Omental fat pad (tissue), 4 donors: ENCODE results near the gene UBR1. TPM values are rescaled to one million over a fixed set of nuclear protein-coding genes. Genes with fewer than 3 reads are reported as not detected.
"Not testable (repeated sequence)": the region's sequence is repeated elsewhere in the genome, so short reads cannot be mapped to it uniquely, and the experiment has no call there.

Source experiments
- ATAC-seq: fragments of 150-250 bp; one replicate; pipeline ENCODE4 v1.9.1; 2016; ENCODE audit warnings: mild to moderate bottlenecking, moderate library complexity; ENCODE audit not compliant: low FRiP score
- DNase-seq: peaks from one replicate; pipeline ENCODE4 v3.0.0-alpha.2; 2019; ENCODE audit warnings: low spot score
- CTCF ChIP-seq, 3 donors: fragments of 450-650 bp; IDR thresholded peaks; one replicate each; pipeline ENCODE4 v1.5.1; 2016 to 2017; ENCODE audit warnings: antibody characterized with exemption in 3 of 3, mild to moderate bottlenecking in 3 of 3, moderate library complexity in 2 of 3
- total RNA-seq, 4 donors: library from RNA; depleted of rRNA; stranded (reverse); fragments of >200 nt; gene quantifications; one replicate each; pipeline ENCODE4 v1.1.0, GENCODE V29; 2016

UBR1 gene
- total RNA-seq, 4 donors from 2014 or later, result 37.3 to 45.7 (median 43.5) TPM

DNA sequence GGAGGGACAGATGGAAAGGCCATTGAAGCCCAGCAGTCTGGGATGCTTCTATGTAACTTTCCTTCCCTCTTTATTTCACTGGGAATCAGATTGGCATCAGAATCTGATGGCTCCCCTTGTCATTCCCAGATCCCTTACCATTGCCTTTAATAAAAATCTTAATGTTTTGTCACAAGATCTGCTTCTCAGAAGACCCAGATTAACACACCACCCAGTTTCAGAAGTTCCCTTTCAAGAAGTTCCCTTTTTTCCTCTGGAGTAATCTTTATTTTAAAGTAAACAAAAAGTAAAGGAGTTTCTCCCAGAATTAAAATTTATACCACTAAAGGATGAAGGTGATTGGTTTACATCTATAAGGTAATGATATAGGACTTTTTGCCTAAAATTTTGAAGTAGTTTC, 76.4 kb downstream of the UBR1 start:
- ATAC-seq (no peak), DNase-seq (no peak)
- TF ChIP-seq CTCF (IDR thresholded peaks at IDR 0.05), result no peak

- DNase-seq (no peak), ATAC-seq (no peak)
- no peak for TF ChIP-seq CTCF (IDR thresholded peaks at IDR 0.05)
Measured at GRCh38 chr15:43025150-43025549, 80.7 kb downstream of the UBR1 start.

- not testable (repeated sequence) for ATAC-seq, DNase-seq
Measured at GRCh38 chr15:43014671-43015070, 91.2 kb downstream of the UBR1 start.

- no peak for TF ChIP-seq CTCF (IDR thresholded peaks at IDR 0.05)
- DNase-seq (no peak), ATAC-seq (no peak)
Measured at GRCh38 chr15:43009206-43009605, 96.6 kb downstream of the UBR1 start.

DNA sequence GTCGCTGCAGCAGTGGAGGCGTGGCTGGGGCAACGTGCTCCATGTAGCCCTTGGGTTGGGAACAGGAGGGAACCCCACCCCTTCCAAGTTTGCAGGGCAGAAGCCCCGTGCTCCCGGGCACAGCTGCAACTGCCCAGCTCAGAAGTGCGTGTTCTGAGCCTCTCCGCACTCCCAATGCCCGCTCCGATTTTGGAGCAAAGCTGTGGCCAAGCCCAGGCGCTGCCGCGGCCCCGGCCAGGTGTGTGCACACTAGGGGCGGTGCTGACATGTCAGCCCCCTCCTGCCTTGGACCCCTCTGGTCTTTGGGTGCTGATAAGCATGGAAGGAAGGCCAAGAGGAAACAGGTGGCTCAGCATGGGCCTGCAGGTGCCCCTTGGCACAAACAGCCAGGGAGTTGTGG, 97.7 kb downstream of the UBR1 start:
- no peak for DNase-seq
- no peak for TF ChIP-seq CTCF (IDR thresholded peaks at IDR 0.05)
- no peak for ATAC-seq

- ATAC-seq, result no peak
- TF ChIP-seq CTCF (IDR thresholded peaks at IDR 0.05), result no peak
- DNase-seq, result no peak
Measured at GRCh38 chr15:43007551-43007950, 98.3 kb downstream of the UBR1 start.

DNA sequence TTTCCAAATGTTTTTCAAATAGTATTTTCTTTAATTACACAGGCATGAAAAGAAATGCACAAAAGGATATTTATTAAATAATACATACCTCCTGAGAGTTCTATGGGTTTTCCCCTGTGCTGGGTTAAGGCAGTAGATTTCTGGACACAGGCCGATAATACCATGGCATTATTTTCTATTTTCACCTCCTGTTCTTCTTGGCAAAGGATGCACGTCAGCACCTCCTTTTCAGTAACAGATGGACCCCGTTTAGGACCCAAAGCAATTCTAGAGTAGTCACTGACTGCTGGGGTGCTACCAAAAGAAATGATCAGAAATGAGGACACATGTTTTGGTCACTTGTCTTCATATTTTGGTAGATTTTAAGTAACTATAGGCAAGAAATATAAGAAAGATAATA, 98.8 kb downstream of the UBR1 start:
- no peak for TF ChIP-seq CTCF (IDR thresholded peaks at IDR 0.05)
- DNase-seq, result no peak
- ATAC-seq, result no peak

DNA sequence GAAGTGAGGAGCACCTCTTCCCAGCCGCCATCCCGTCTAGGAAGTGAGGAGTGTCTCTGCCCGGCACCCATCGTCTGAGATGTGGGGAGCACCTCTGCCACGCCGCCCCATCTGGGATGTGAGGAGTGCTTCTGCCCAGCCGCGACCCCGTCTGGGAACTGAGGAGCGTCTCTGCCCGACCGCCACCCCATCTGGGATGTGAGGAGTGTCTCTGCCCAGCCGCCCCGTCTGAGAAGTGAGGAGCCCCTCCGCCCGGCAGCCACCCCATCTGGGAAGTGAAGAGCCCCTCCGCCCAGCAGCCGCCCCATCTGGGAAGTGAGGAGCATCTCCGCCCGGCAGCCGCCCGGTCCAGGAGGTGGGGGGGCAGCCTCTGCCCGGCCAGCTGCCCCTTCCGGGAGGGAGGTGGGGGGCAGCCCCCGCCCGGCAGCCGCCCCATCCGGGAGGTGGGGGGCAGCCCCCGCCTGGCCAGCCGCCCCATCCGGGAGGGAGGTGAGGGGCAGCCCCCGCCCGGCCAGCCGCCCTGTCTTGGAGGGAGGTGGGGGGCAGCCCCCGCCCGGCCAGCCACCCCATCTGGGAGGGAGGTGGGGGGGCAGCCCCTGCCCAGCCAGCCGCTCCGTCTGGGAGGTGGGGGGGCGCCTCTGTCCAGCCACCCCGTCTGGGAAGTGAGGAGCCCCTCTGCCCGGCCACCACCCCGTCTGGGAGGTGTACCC, 100.8 kb downstream of the UBR1 start:
- not testable (repeated sequence) for ATAC-seq, DNase-seq
